GM15510 (cell line): ENCODE data around the gene SPATA19.

Source experiments
- POLR2A ChIP-seq: IDR thresholded peaks from 3 replicates; pipeline ENCODE4 v1.6.1; 2011; ENCODE audit warnings: borderline replicate concordance; ENCODE audit not compliant: insufficient read length; ENCODE audit errors: extremely low read depth

SPATA19 gene

GRCh38 chr11:133810766-133811165 lies 34.5 kb downstream of the SPATA19 start:
- TF ChIP-seq POLR2A, result no peak

GRCh38 chr11:133809569-133810491 lies 35.5 kb downstream of the SPATA19 start:
- TF ChIP-seq POLR2A, result no peak

GRCh38 chr11:133808393-133809140 lies 36.7 kb downstream of the SPATA19 start:
- no peak for TF ChIP-seq POLR2A

- TF ChIP-seq POLR2A, result no peak
Measured at GRCh38 chr11:133803026-133803425, 42.3 kb downstream of the SPATA19 start.

- TF ChIP-seq POLR2A, result no peak
Measured at GRCh38 chr11:133801356-133801755, 44.0 kb downstream of the SPATA19 start.

GRCh38 chr11:133800666-133801065 lies 44.6 kb downstream of the SPATA19 start:
- TF ChIP-seq POLR2A, result no peak

GRCh38 chr11:133797554-133797953 lies 47.8 kb downstream of the SPATA19 start:
- TF ChIP-seq POLR2A, result no peak

- no peak for TF ChIP-seq POLR2A
Measured at GRCh38 chr11:133796043-133796795, 49.1 kb downstream of the SPATA19 start.

GRCh38 chr11:133795088-133795487 lies 50.2 kb downstream of the SPATA19 start:
- no peak for TF ChIP-seq POLR2A

GRCh38 chr11:133794205-133794604 lies 51.1 kb downstream of the SPATA19 start:
- no peak for TF ChIP-seq POLR2A

- TF ChIP-seq POLR2A, result no peak
Measured at GRCh38 chr11:133793271-133794035, 51.9 kb downstream of the SPATA19 start.

GRCh38 chr11:133790995-133791394 lies 54.3 kb downstream of the SPATA19 start:
- no peak for TF ChIP-seq POLR2A
